GM23338 (cell line): ENCODE data around the gene FBLN5. TPM values are rescaled to one million over a fixed set of nuclear protein-coding genes. Genes with fewer than 3 reads are reported as not detected.

Source experiments
- ATAC-seq: fragments of 200-7000 bp; cut with Tn5 transposase; 3 replicates; pipeline ENCODE4 v1.9.1; 2020
- DNase-seq: peaks from one replicate; pipeline ENCODE4 v3.0.0-alpha.2; 2015; ENCODE audit warnings: low spot score
- H2AFZ ChIP-seq: fragments of 200-600 bp; sonication (generic); 2 replicates; pipeline ENCODE4 v1.8.0; 2016; ENCODE audit warnings: antibody characterized with exemption, mild to moderate bottlenecking, moderate library complexity
- H3F3A ChIP-seq: fragments of 200-600 bp; sonication (generic); replicated peaks from 2 replicates; pipeline ENCODE4 v1.8.0; 2017; ENCODE audit warnings: antibody characterized with exemption, mixed run types, low read depth
- H3K27ac ChIP-seq: fragments of 200-600 bp; sonication (generic); 2 replicates; pipeline ENCODE4 v1.6.1; 2016; ENCODE audit warnings: low read depth
- H3K27me3 ChIP-seq: fragments of 200-600 bp; sonication (generic); 2 replicates; pipeline ENCODE4 v1.8.0; 2016; ENCODE audit warnings: mild to moderate bottlenecking, mixed run types, moderate library complexity; ENCODE audit not compliant: insufficient read depth
- H3K36me3 ChIP-seq: fragments of 200-600 bp; sonication (generic); 2 replicates; pipeline ENCODE4 v1.8.0; 2016; ENCODE audit warnings: mild to moderate bottlenecking; ENCODE audit not compliant: insufficient read depth
- H3K4me1 ChIP-seq: fragments of 200-600 bp; sonication (generic); 2 replicates; pipeline ENCODE4 v1.8.0; 2016; ENCODE audit warnings: mild to moderate bottlenecking, moderate library complexity; ENCODE audit not compliant: insufficient read depth
- H3K4me2 ChIP-seq: fragments of 200-600 bp; sonication (generic); 2 replicates; pipeline ENCODE4 v1.7.1; 2017; ENCODE audit warnings: mixed run types
- H3K4me3 ChIP-seq: fragments of 200-600 bp; sonication (generic); 2 replicates; pipeline ENCODE4 v1.6.1; 2016; ENCODE audit warnings: mixed run types
- H3K79me2 ChIP-seq: fragments of 200-600 bp; sonication (generic); replicated peaks from 2 replicates; pipeline ENCODE4 v1.8.0; 2017; ENCODE audit warnings: mild to moderate bottlenecking; ENCODE audit not compliant: insufficient read depth
- H3K9me2 ChIP-seq: fragments of 200-600 bp; sonication (generic); 2 replicates; pipeline ENCODE4 v1.8.0; 2017; ENCODE audit not compliant: insufficient read depth
- H4K20me1 ChIP-seq: fragments of 200-600 bp; sonication (generic); replicated peaks from 2 replicates; pipeline ENCODE4 v1.8.0; 2017; ENCODE audit warnings: mild to moderate bottlenecking; ENCODE audit not compliant: insufficient read depth
- H3K27ac Mint-ChIP-seq: 2 replicates; pipeline ENCODE4 v1.8.0; 2020; ENCODE audit warnings: inconsistent platforms, mild to moderate bottlenecking, moderate library complexity, mixed read lengths
- H3K27me3 Mint-ChIP-seq: 3 replicates; pipeline ENCODE4 v1.8.0; 2022; ENCODE audit warnings: low read depth, mild to moderate bottlenecking, moderate library complexity, mixed read lengths, inconsistent platforms; ENCODE audit not compliant: insufficient read depth, poor library complexity
- H3K36me3 Mint-ChIP-seq: 3 replicates; pipeline ENCODE4 v1.8.0; 2021; ENCODE audit warnings: low read depth, mild to moderate bottlenecking, inconsistent platforms, moderate library complexity, mixed read lengths
- H3K4me1 Mint-ChIP-seq: 3 replicates; pipeline ENCODE4 v1.8.0; 2020; ENCODE audit warnings: mild to moderate bottlenecking, inconsistent platforms, mixed read lengths
- H3K4me3 Mint-ChIP-seq: 3 replicates; pipeline ENCODE4 v1.8.0; 2021; ENCODE audit warnings: moderate library complexity, mild to moderate bottlenecking, inconsistent platforms, mixed read lengths
- H3K9me3 Mint-ChIP-seq: 3 replicates; pipeline ENCODE4 v1.8.0; 2020; ENCODE audit warnings: moderate library complexity, mild to moderate bottlenecking, inconsistent platforms, mixed read lengths
- CREB1 ChIP-seq: fragments of 250-450 bp; sonication (Bioruptor Pico); IDR thresholded peaks from 2 replicates; pipeline ENCODE4 v1.5.0; 2020; ENCODE audit warnings: low read depth, mild to moderate bottlenecking, moderate library complexity
- ETS1 ChIP-seq: IDR thresholded peaks from 2 replicates; pipeline ENCODE4 v1.6.1; 2016; ENCODE audit warnings: antibody characterized with exemption
- EZH2phosphoT487 ChIP-seq: fragments of 200-600 bp; sonication (generic); IDR thresholded peaks from one replicate; pipeline ENCODE4 v1.8.1; 2018; ENCODE audit warnings: antibody characterized with exemption; ENCODE audit not compliant: unreplicated experiment
- JUNB ChIP-seq: IDR thresholded peaks from one replicate; pipeline ENCODE4 v1.6.1; 2016; ENCODE audit warnings: antibody characterized with exemption; ENCODE audit not compliant: unreplicated experiment
- NANOG ChIP-seq: IDR thresholded peaks from 2 replicates; pipeline ENCODE4 v1.6.1; 2016; ENCODE audit warnings: antibody characterized with exemption, borderline replicate concordance
- POLR2AphosphoS5 ChIP-seq: IDR thresholded peaks from 2 replicates; pipeline ENCODE4 v1.6.1; 2016; ENCODE audit warnings: antibody characterized with exemption, low read depth
- REST ChIP-seq: IDR thresholded peaks from one replicate; pipeline ENCODE4 v1.6.1; 2018; ENCODE audit warnings: antibody characterized with exemption; ENCODE audit not compliant: unreplicated experiment
- STAT1 ChIP-seq: IDR thresholded peaks from one replicate; pipeline ENCODE4 v1.6.1; 2016; ENCODE audit warnings: antibody characterized with exemption; ENCODE audit not compliant: unreplicated experiment
- ZNF331 ChIP-seq: fragments of 250-450 bp; sonication (Bioruptor Pico); IDR thresholded peaks from 2 replicates; pipeline ENCODE4 v1.5.0; 2020; ENCODE audit warnings: low read depth, mild to moderate bottlenecking, moderate library complexity
- ZNF462 ChIP-seq: fragments of 250-450 bp; sonication (Bioruptor Pico); IDR thresholded peaks from 2 replicates; pipeline ENCODE4 v1.5.0; 2020; ENCODE audit warnings: mild to moderate bottlenecking, moderate library complexity
- polyA plus RNA-seq: library from polyadenylated mRNA; unstranded; fragments of >200 nt; fragmentation: Nextera tagmentation; extraction: Ambion mirVana; gene quantifications from 2 replicates; pipeline ENCODE4 v1.2.1, GENCODE V29; 2016
- total RNA-seq: library from RNA; depleted of rRNA; stranded (reverse); fragments of >200 nt; shearing (Covaris generic); gene quantifications from 2 replicates; pipeline ENCODE4 v1.2.3, GENCODE V29; 2014

The FBLN5 gene
- total and polyA plus RNA-seq, 2 experiments from 2014 or later, result 4.3 to 4.9 TPM

- Histone ChIP-seq H3K36me3 (no peaks in the 10 kb centered on the region), H3K4me1 (no peaks in the 10 kb centered on the region), H3K4me3 (no peak overlapping the region), H3K27me3 (no peaks in the 10 kb centered on the region), H2AFZ (no peak overlapping the region), H3K27ac (no peak overlapping the region), H3K4me2 (no peak overlapping the region), H3F3A (no peaks in the 10 kb centered on the region), H3K79me2 (no peaks in the 10 kb centered on the region), H4K20me1 (no peaks in the 10 kb centered on the region), H3K9me2 (no peaks in the 10 kb centered on the region)
- H3K36me3 Mint-ChIP-seq, result no peaks in the 10 kb centered on the region
- no peak overlapping the region for H3K4me3 Mint-ChIP-seq
- no peaks in the 10 kb centered on the region for H3K9me3 Mint-ChIP-seq
- DNase-seq (no peak), ATAC-seq (no peak)
- TF ChIP-seq ZNF331 (CRISPR knock-in tag), result no peak
- no peak for TF ChIP-seq EZH2phosphoT487
- no peak for TF ChIP-seq STAT1
- TF ChIP-seq POLR2AphosphoS5, result no peak
- no peak for TF ChIP-seq REST
- TF ChIP-seq ZNF462 (CRISPR knock-in tag), result no peak
- TF ChIP-seq CREB1 (CRISPR knock-in tag), result no peak
- no peak for TF ChIP-seq JUNB
- no peak for TF ChIP-seq NANOG
- no peak for TF ChIP-seq ETS1
- H3K4me1 Mint-ChIP-seq, result no peaks in the 10 kb centered on the region
- no peaks in the 10 kb centered on the region for H3K27me3 Mint-ChIP-seq
- H3K27ac Mint-ChIP-seq, result no peak overlapping the region
These were observed 65.1 kb downstream of the FBLN5 start for GRCh38 chr14:91882369-91882768.
